ENCODE measurements around the gene LAD1.

Gene LAD1

DNA sequence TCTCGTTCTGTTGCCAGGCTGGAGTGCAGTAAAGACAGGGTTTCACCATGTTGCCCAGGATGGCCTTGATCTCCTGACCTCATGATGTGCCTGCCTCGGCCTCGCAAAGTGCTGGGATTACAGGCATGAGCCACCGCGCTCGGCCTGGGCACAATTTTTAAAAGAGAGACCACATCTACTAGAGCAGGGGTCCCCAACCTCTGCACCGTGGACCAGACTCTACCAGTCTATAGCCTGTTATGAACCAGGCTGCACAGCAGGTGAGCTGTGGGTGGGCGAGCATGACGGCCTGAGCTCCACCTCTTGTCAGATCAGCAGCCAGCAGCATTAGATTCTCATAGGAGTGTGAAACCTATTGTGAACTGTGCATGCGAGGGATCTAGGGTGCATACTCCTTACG lies 42.4 kb downstream of the LAD1 start:
- DNase-seq, result no peak
- in situ Hi-C loops (cut with HindIII; ENCODE audit: low pct_ligation_motif_present, low pct_unique_long_range_greater_than_20kb, low sequenced_read_pairs), result no loop called here

GRCh38 chr1:201356236-201356635 lies 42.9 kb downstream of the LAD1 start:
- no peak for DNase-seq
- in situ Hi-C loops (cut with HindIII; ENCODE audit: low pct_ligation_motif_present, low pct_unique_long_range_greater_than_20kb, low sequenced_read_pairs), result no loop called here

DNA sequence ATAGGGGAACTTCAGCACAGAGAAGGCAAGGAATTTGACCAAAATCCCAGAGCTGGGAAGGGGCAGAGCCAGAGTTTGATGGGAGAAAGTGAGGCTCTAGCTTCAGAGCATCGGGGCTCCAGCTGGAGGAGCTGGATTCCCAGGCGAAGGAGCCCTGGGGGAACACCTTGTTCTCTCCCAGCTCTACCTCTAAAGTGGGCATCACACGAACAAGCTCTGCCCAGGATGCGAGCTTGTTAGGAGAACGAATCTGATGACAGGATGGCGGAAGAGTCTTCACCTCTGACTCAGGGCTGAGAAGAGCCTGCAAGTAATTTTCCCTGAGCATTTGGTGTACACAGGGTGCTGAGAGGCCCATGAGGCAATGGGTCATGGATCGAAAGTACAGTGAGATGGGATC lies 43.7 kb downstream of the LAD1 start:
- no peak for DNase-seq
- in situ Hi-C loops (cut with HindIII; ENCODE audit: low pct_ligation_motif_present, low pct_unique_long_range_greater_than_20kb, low sequenced_read_pairs), result no loop called here

GRCh38 chr1:201354901-201355295 lies 44.2 kb downstream of the LAD1 start:
- DNase-seq, result no peak
- in situ Hi-C loops (cut with HindIII; ENCODE audit: low pct_ligation_motif_present, low pct_unique_long_range_greater_than_20kb, low sequenced_read_pairs), result no loop called here

GRCh38 chr1:201354151-201354900 lies 44.8 kb downstream of the LAD1 start:
- DNase-seq, result no peak
- in situ Hi-C loops (cut with HindIII; ENCODE audit: low pct_ligation_motif_present, low pct_unique_long_range_greater_than_20kb, low sequenced_read_pairs), result no loop called here

GRCh38 chr1:201353186-201353940 lies 45.8 kb downstream of the LAD1 start:
- in situ Hi-C loops (cut with HindIII; ENCODE audit: low pct_ligation_motif_present, low pct_unique_long_range_greater_than_20kb, low sequenced_read_pairs), result no loop called here

GRCh38 chr1:201351617-201352016 lies 47.5 kb downstream of the LAD1 start:
- DNase-seq, result no peak
- in situ Hi-C loops (cut with HindIII; ENCODE audit: low pct_ligation_motif_present, low pct_unique_long_range_greater_than_20kb, low sequenced_read_pairs), result no loop called here

More at GRCh38 chr1:201353186-201353940, 45.8 kb downstream of the LAD1 start:
- no peak for DNase-seq

DNA sequence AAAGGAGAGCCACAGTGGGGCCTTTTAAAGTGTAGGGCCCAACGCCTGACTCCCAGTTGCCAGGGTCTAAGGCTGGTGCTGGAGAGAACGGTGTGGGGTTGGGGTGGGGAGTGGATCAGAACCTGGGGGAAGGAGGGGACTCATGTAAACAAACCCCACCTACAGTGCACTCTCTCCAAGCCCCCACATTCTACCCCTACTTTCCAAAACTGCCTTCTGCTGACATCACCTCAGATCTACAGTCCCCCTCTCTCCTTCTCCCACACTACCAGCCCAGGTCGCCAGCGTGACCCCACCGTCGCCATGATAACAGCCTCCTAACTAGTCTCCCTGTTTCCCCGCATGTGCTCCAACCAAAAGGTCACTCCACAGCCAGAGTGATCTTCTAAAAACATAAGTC lies 48.2 kb downstream of the LAD1 start:
- DNase-seq, result no peak
- in situ Hi-C loops (cut with HindIII; ENCODE audit: low pct_ligation_motif_present, low pct_unique_long_range_greater_than_20kb, low sequenced_read_pairs), result no loop called here

- in situ Hi-C loops (cut with HindIII; ENCODE audit: low pct_ligation_motif_present, low pct_unique_long_range_greater_than_20kb, low sequenced_read_pairs), result no loop called here
- DNase-seq, result no peak
Observed at GRCh38 chr1:201350361-201350725, 48.8 kb downstream of the LAD1 start.

- in situ Hi-C loops (cut with HindIII; ENCODE audit: low pct_ligation_motif_present, low pct_unique_long_range_greater_than_20kb, low sequenced_read_pairs), result no loop called here
- DNase-seq, result no peak
Observed at GRCh38 chr1:201349092-201349491, 50.0 kb downstream of the LAD1 start.

- DNase-seq, result peak; percentile 75
- in situ Hi-C loops (cut with HindIII; ENCODE audit: low pct_ligation_motif_present, low pct_unique_long_range_greater_than_20kb, low sequenced_read_pairs), result no loop called here
Observed at GRCh38 chr1:201348211-201348566, 50.9 kb downstream of the LAD1 start.

DNA sequence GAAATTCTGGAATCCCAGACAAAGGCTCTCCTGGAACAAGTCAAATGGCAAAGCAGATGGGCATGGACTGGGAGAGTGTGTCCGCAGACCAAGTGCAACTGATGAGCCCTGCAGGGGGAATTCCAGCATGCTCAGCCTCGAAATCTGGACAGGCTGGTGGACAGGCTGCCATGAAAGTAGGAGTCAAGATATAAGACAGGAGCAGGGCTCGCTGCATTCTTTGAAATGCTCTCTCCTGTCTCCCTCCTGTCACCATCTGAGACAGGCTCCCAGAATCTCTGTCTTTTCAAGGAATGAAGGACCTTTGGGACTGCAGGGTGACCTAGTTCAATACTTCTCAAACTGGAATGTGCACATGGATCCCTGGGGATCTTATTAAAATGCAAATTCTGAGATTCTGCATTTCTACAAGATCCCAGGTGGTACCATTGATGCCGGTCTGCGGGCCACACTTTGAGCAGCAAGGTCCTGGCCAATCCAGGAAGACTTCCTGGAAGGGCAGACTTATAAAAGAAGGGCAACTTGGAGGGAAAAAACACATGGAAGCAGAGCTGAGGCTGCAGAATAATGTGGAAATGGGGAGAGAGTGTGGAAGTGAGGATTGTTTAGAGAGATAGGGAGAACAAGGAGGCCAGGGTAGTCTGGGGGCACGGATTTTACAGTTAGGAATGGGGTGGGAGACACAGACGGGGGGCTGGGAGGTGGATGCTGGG lies 51.5 kb downstream of the LAD1 start:
- in situ Hi-C loops (cut with HindIII; ENCODE audit: low pct_ligation_motif_present, low pct_unique_long_range_greater_than_20kb, low sequenced_read_pairs), result no loop called here
- no peak for DNase-seq

- DNase-seq, result no peak
- in situ Hi-C loops (cut with HindIII; ENCODE audit: low pct_ligation_motif_present, low pct_unique_long_range_greater_than_20kb, low sequenced_read_pairs), result no loop called here
Observed at GRCh38 chr1:201346987-201347386, 52.1 kb downstream of the LAD1 start.

GRCh38 chr1:201346337-201346939 lies 52.7 kb downstream of the LAD1 start:
- in situ Hi-C loops (cut with HindIII; ENCODE audit: low pct_ligation_motif_present, low pct_unique_long_range_greater_than_20kb, low sequenced_read_pairs), result no loop called here
- DNase-seq, result peak; percentile 69

- DNase-seq, result no peak
- in situ Hi-C loops (cut with HindIII; ENCODE audit: low pct_ligation_motif_present, low pct_unique_long_range_greater_than_20kb, low sequenced_read_pairs), result no loop called here
Observed at GRCh38 chr1:201345081-201345355, 54.1 kb downstream of the LAD1 start.

DNA sequence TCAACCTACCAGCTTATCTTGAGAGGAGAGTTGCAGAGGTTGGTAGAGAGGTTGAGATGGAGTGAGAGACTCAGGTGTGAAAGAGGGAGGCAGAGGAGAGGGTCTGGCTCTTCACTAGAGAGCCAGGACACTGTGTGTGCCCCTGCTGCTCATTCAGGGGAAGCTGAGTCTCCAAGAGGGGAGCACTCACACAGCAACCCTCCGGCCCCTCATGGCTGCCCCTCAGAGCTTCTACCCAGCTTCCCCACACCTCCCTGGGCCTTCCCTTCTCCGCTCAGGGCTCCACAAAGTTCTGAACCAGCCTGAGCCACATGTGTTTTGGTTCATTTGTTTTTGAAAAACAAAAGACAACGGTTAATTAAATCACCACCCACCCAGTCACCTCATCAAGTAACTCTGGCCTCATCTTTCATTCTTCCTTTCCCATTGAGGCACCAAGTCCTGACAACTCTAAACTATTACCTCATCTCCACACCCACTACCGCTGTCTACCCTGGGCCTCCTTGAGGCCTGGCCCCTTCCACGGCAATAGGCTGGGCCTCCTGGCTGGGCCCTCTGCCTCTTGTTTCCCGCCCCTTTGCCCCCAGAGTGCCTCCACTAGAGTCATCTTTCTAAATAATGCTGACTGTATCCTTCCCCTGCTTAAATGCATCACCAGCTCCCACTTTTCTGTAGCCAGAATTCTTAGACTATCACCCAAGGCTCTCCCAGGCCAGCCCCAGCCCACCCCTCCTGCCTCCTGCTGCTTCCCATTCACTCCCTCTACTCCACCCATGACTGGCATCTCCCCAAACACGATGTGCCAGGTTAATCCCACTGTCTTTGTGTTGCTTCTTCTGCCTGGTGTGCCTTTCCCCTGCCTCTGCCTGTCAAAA lies 54.7 kb downstream of the LAD1 start:
- in situ Hi-C loops (cut with HindIII; ENCODE audit: low pct_ligation_motif_present, low pct_unique_long_range_greater_than_20kb, low sequenced_read_pairs), result no loop called here
- DNase-seq, result no peak

GRCh38 chr1:201341377-201341776 lies 57.7 kb downstream of the LAD1 start:
- DNase-seq, result no peak
- in situ Hi-C loops (cut with HindIII; ENCODE audit: low pct_ligation_motif_present, low pct_unique_long_range_greater_than_20kb, low sequenced_read_pairs), result no loop called here

DNA sequence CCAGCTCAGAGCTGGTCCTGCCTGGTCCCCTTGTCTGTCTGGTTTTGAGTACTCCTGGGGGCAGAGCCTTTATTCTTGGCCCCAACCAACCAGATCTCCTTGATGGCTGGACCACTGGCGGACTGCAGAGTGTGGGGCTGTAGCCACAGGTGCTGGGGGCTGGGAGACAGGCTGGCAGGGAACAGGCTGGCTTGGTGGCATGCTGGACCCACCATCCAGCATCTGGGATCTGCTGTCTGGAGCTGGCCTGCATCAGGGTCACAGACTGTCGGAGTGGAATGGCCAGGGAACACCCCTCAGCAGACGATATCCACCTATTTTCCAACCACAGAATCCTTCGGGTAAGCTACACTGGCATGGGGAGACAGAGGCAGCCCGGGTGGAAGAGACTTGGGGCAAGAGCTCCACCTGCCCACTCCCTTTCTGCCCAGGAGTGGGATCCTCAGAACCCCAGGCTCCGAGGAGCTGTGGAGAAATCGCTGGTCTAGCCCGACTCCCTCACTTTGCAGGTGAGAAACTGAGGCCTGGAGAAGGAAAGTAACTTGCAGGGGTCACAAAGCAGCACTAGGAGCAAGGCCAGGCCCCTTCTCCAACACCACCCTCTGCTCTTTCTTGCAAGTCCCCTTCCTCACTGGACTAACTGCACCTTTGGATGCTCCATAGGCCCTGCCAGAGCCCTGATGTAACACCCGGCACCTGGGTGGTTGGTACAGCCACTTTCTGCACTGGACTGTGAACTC lies 62.2 kb downstream of the LAD1 start:
- in situ Hi-C loops (cut with HindIII; ENCODE audit: low pct_ligation_motif_present, low pct_unique_long_range_greater_than_20kb, low sequenced_read_pairs), result no loop called here
- no peak for DNase-seq
